ENCODE measurements around the gene ZNF76. TPM values are rescaled to one million over a fixed set of nuclear protein-coding genes. Genes with fewer than 3 reads are reported as not detected.

Gene ZNF76
- 10 to 100 TPM; 42.6 to 42.7 TPM for total RNA-seq

- H3K4me1 Mint-ChIP-seq = peaks cover 50% of the 10 kb centered on the region
- POLR2A ChIA-PET = interaction anchor here (0.6 to 2.2 kb wide), 12 partner anchors 8 to 502 kb away, joined by 3 to 12 read pairs (median 4); partner anchors contain the start of genes DEF6, FANCE, RPL10A and SNRPC
- H3K36me3 Mint-ChIP-seq (ENCODE audit: low read depth) = no peaks in the 10 kb centered on the region
Measured at GRCh38 chr6:35259194-35259947, at the start of gene ZNF76. ZNF76 (plus strand) TSS chr6:35259735; CDS start chr6:35281152, 21,417 bp downstream.

GRCh38 chr6:35213298-35213791, 46.2 kb upstream of the ZNF76 start:
- Mint-ChIP-seq H3K4me3 (peak overlapping the region; percentile 49), H3K27me3 (peaks cover 76% of the 10 kb centered on the region), H3K27ac (no peak overlapping the region), H3K4me1 (peaks cover 6% of the 10 kb centered on the region), H3K36me3 (ENCODE audit: low read depth) (no peaks in the 10 kb centered on the region), H3K9me3 (no peaks in the 10 kb centered on the region)
- no peak for DNase-seq
- ChIA-PET POLR2A (interaction anchor here (0.8 to 1.4 kb wide), 2 partner anchors 15 to 540 kb away, joined by 3 to 4 read pairs; no protein-coding TSS in a partner anchor), CTCF (interaction anchor here (1.8 kb wide), 1 partner anchor 28 kb away, joined by 4 read pairs; no protein-coding TSS in a partner anchor)

More at GRCh38 chr6:35259194-35259947, at the start of gene ZNF76:
- H3K4me3 Mint-ChIP-seq = peak within 1 kb of the TSS; percentile 92
- no peaks in the 10 kb centered on the region for H3K9me3 Mint-ChIP-seq
- CTCF ChIA-PET = interaction anchor here (0.6 to 3.3 kb wide), 11 partner anchors 10 to 1095 kb away, joined by 3 to 16 read pairs (median 3); no protein-coding TSS in a partner anchor
- peak; percentile 91 for DNase-seq
- H3K27ac Mint-ChIP-seq = peak within 1 kb of the TSS; percentile 79
- no peaks in the 10 kb centered on the region for H3K27me3 Mint-ChIP-seq

- peaks cover 71% of the 10 kb centered on the region for H3K27me3 Mint-ChIP-seq
- DNase-seq = peak; percentile 21
Measured at GRCh38 chr6:35213824-35214756, 45.4 kb upstream of the ZNF76 start, which contains the start of gene SCUBE3. SCUBE3 (plus strand) TSS chr6:35213956; CDS start chr6:35214419, 463 bp downstream.

GRCh38 chr6:35214869-35215664, 44.5 kb upstream of the ZNF76 start:
- ChIA-PET CTCF (interaction anchor here (0.6 to 1.8 kb wide), 5 partner anchors 8 to 351 kb away, joined by 3 to 9 read pairs (median 3); no protein-coding TSS in a partner anchor), POLR2A (no interaction called here)
- H3K27me3 Mint-ChIP-seq = peaks cover 73% of the 10 kb centered on the region
- H3K27ac Mint-ChIP-seq = no peak overlapping the region
- H3K4me1 Mint-ChIP-seq = peaks cover 6% of the 10 kb centered on the region
- H3K4me3 Mint-ChIP-seq = no peak overlapping the region
- no peaks in the 10 kb centered on the region for H3K9me3 Mint-ChIP-seq
- no peaks in the 10 kb centered on the region for H3K36me3 Mint-ChIP-seq (ENCODE audit: low read depth)
- no peak for DNase-seq

More at GRCh38 chr6:35213824-35214756, 45.4 kb upstream of the ZNF76 start, which contains the start of gene SCUBE3:
- no peaks in the 10 kb centered on the region for H3K9me3 Mint-ChIP-seq
- no peaks in the 10 kb centered on the region for H3K36me3 Mint-ChIP-seq (ENCODE audit: low read depth)
- H3K4me1 Mint-ChIP-seq = peaks cover 6% of the 10 kb centered on the region
- CTCF ChIA-PET = interaction anchor here (0.6 to 1.8 kb wide), 2 partner anchors 9 to 27 kb away, joined by 3 to 4 read pairs; no protein-coding TSS in a partner anchor
- POLR2A ChIA-PET = interaction anchor here (0.8 to 1.4 kb wide), 2 partner anchors 16 to 541 kb away, joined by 3 to 4 read pairs; no protein-coding TSS in a partner anchor
- H3K4me3 Mint-ChIP-seq = peak within 1 kb of the TSS; percentile 49
- no peak within 1 kb of the TSS for H3K27ac Mint-ChIP-seq

GRCh38 chr6:35215665-35216411, 43.7 kb upstream of the ZNF76 start:
- no peaks in the 10 kb centered on the region for H3K9me3 Mint-ChIP-seq

GRCh38 chr6:35216412-35216732, 43.2 kb upstream of the ZNF76 start:
- Mint-ChIP-seq H3K4me3 (no peak overlapping the region), H3K9me3 (no peaks in the 10 kb centered on the region), H3K27ac (no peak overlapping the region), H3K36me3 (ENCODE audit: low read depth) (no peaks in the 10 kb centered on the region), H3K4me1 (peaks cover 6% of the 10 kb centered on the region), H3K27me3 (peaks cover 67% of the 10 kb centered on the region)
- ChIA-PET CTCF (interaction anchor here (1.2 kb wide), 1 partner anchor 10 kb away, joined by 9 read pairs; no protein-coding TSS in a partner anchor), POLR2A (interaction anchor here (1.2 kb wide), 1 partner anchor 14 kb away, joined by 3 read pairs; no protein-coding TSS in a partner anchor)
- DNase-seq = no peak

More at GRCh38 chr6:35215665-35216411, 43.7 kb upstream of the ZNF76 start:
- Mint-ChIP-seq H3K36me3 (ENCODE audit: low read depth) (no peaks in the 10 kb centered on the region), H3K4me3 (no peak overlapping the region), H3K4me1 (peaks cover 6% of the 10 kb centered on the region), H3K27ac (no peak overlapping the region), H3K27me3 (peaks cover 71% of the 10 kb centered on the region)
- ChIA-PET POLR2A (interaction anchor here (1.2 kb wide), 1 partner anchor 15 kb away, joined by 3 read pairs; no protein-coding TSS in a partner anchor), CTCF (interaction anchor here (0.6 to 1.2 kb wide), 3 partner anchors 9 to 351 kb away, joined by 3 to 9 read pairs (median 3); no protein-coding TSS in a partner anchor)
- no peak for DNase-seq

GRCh38 chr6:35216851-35217811, 42.4 kb upstream of the ZNF76 start:
- POLR2A ChIA-PET = interaction anchor here (1.2 kb wide), 1 partner anchor 13 kb away, joined by 3 read pairs; no protein-coding TSS in a partner anchor

GRCh38 chr6:35218021-35218420, 41.5 kb upstream of the ZNF76 start:
- Mint-ChIP-seq H3K27me3 (peaks cover 55% of the 10 kb centered on the region), H3K9me3 (no peaks in the 10 kb centered on the region), H3K4me3 (no peak overlapping the region), H3K36me3 (ENCODE audit: low read depth) (no peaks in the 10 kb centered on the region), H3K27ac (no peak overlapping the region), H3K4me1 (peaks cover 4% of the 10 kb centered on the region)
- ChIA-PET CTCF (interaction anchor here (0.7 to 2.8 kb wide), 2 partner anchors 13 to 24 kb away, joined by 3 to 10 read pairs; no protein-coding TSS in a partner anchor), POLR2A (no interaction called here)
- no peak for DNase-seq

More at GRCh38 chr6:35216851-35217811, 42.4 kb upstream of the ZNF76 start:
- CTCF ChIA-PET = no interaction called here
- Mint-ChIP-seq H3K27me3 (peaks cover 63% of the 10 kb centered on the region), H3K36me3 (ENCODE audit: low read depth) (no peaks in the 10 kb centered on the region), H3K9me3 (no peaks in the 10 kb centered on the region), H3K4me3 (no peak overlapping the region), H3K27ac (no peak overlapping the region), H3K4me1 (peaks cover 6% of the 10 kb centered on the region)
- DNase-seq = no peak

- H3K4me1 Mint-ChIP-seq = peaks cover 2% of the 10 kb centered on the region
- CTCF ChIA-PET = interaction anchor here (0.7 to 2.8 kb wide), 2 partner anchors 14 to 23 kb away, joined by 3 to 10 read pairs; no protein-coding TSS in a partner anchor
- H3K4me3 Mint-ChIP-seq = no peak overlapping the region
- H3K27ac Mint-ChIP-seq = no peak overlapping the region
- H3K9me3 Mint-ChIP-seq = no peaks in the 10 kb centered on the region
- peaks cover 51% of the 10 kb centered on the region for H3K27me3 Mint-ChIP-seq
- H3K36me3 Mint-ChIP-seq (ENCODE audit: low read depth) = no peaks in the 10 kb centered on the region
- POLR2A ChIA-PET = no interaction called here
- no peak for DNase-seq
Measured at GRCh38 chr6:35218456-35218855, 41.1 kb upstream of the ZNF76 start.

GRCh38 chr6:35219683-35220326, 39.7 kb upstream of the ZNF76 start:
- no peak for DNase-seq
- H3K4me3 Mint-ChIP-seq = no peak overlapping the region
- peaks cover 2% of the 10 kb centered on the region for H3K4me1 Mint-ChIP-seq
- no peak overlapping the region for H3K27ac Mint-ChIP-seq
- H3K36me3 Mint-ChIP-seq (ENCODE audit: low read depth) = no peaks in the 10 kb centered on the region
- ChIA-PET POLR2A (interaction anchor here (1.1 kb wide), 1 partner anchor 10 kb away, joined by 5 read pairs; no protein-coding TSS in a partner anchor), CTCF (interaction anchor here (1.3 to 2.8 kb wide), 3 partner anchors 15 to 80 kb away, joined by 3 to 10 read pairs (median 5); no protein-coding TSS in a partner anchor)
- peaks cover 48% of the 10 kb centered on the region for H3K27me3 Mint-ChIP-seq
- no peaks in the 10 kb centered on the region for H3K9me3 Mint-ChIP-seq
